Mesendoderm (in vitro differentiated cells): ENCODE data around the gene MBNL2.

Source experiments
- DNase-seq: peaks from one replicate; pipeline ENCODE4 v3.0.0; 2013
- H2AK5ac ChIP-seq: 2 replicates; pipeline ENCODE4 v1.6.1; 2013; ENCODE audit warnings: low read length, inconsistent platforms
- H2BK120ac ChIP-seq: 2 replicates; pipeline ENCODE4 v1.6.1; 2013; ENCODE audit warnings: low read depth, mild to moderate bottlenecking, low read length, moderate library complexity, mixed read lengths
- H2BK15ac ChIP-seq: replicated peaks from 2 replicates; pipeline ENCODE4 v1.6.1; 2013; ENCODE audit warnings: low read depth, mild to moderate bottlenecking, moderate library complexity
- H2BK5ac ChIP-seq: 2 replicates; pipeline ENCODE4 v1.6.1; 2013; ENCODE audit warnings: low read length, inconsistent platforms
- H3K18ac ChIP-seq: 2 replicates; pipeline ENCODE4 v1.6.1; 2013; ENCODE audit warnings: mild to moderate bottlenecking, low read length, mixed read lengths
- H3K23ac ChIP-seq: one replicate; pipeline ENCODE4 v1.6.1; 2013; ENCODE audit warnings: low read length
- H3K27ac ChIP-seq: 2 replicates; pipeline ENCODE4 v1.5.1; 2013; ENCODE audit warnings: low read depth, mild to moderate bottlenecking, inconsistent platforms, low read length, moderate library complexity
- H3K27me3 ChIP-seq: 2 replicates; pipeline ENCODE4 v1.6.1; 2013; ENCODE audit warnings: low read length, control low read depth, mild to moderate bottlenecking, inconsistent platforms; ENCODE audit not compliant: insufficient read depth, poor library complexity
- H3K36me3 ChIP-seq: 2 replicates; pipeline ENCODE4 v1.6.1; 2013; ENCODE audit warnings: low read length, inconsistent platforms; ENCODE audit not compliant: control insufficient read depth, insufficient read depth
- H3K4ac ChIP-seq: one replicate; pipeline ENCODE4 v1.6.1; 2013; ENCODE audit warnings: low read depth, mild to moderate bottlenecking, low read length, moderate library complexity
- H3K4me1 ChIP-seq: 2 replicates; pipeline ENCODE4 v1.6.1; 2013; ENCODE audit warnings: low read depth, low read length, inconsistent platforms; ENCODE audit not compliant: control insufficient read depth
- H3K4me2 ChIP-seq: 2 replicates; pipeline ENCODE4 v1.6.1; 2013; ENCODE audit warnings: low read length
- H3K4me3 ChIP-seq: 2 replicates; pipeline ENCODE4 v1.5.1; 2013; ENCODE audit warnings: mild to moderate bottlenecking, low read length
- H3K56ac ChIP-seq: one replicate; pipeline ENCODE4 v1.6.1; 2013; ENCODE audit warnings: low read length
- H3K79me1 ChIP-seq: 2 replicates; pipeline ENCODE4 v1.6.1; 2013; ENCODE audit warnings: low read length, inconsistent platforms
- H3K79me2 ChIP-seq: 2 replicates; pipeline ENCODE4 v1.6.1; 2013; ENCODE audit warnings: mild to moderate bottlenecking, low read length; ENCODE audit not compliant: control insufficient read depth, insufficient read depth
- H3K9ac ChIP-seq: 2 replicates; pipeline ENCODE4 v1.6.1; 2013; ENCODE audit warnings: low read length, inconsistent platforms
- H4K5ac ChIP-seq: one replicate; pipeline ENCODE4 v1.6.1; 2013; ENCODE audit warnings: low read length
- H4K8ac ChIP-seq: one replicate; pipeline ENCODE4 v1.6.1; 2013; ENCODE audit warnings: low read depth, mild to moderate bottlenecking, control low read depth, low read length, moderate library complexity
- WGBS: extraction: QIAGEN DNeasy Blood & Tissue Kit; methylation state at CpG from one replicate; pipeline ENCODE4 v1.1.7; 2013; ENCODE audit warnings: low lambda C conversion rate, missing lambda C conversion rate; ENCODE audit not compliant: insufficient coverage; ENCODE audit errors: extremely low coverage; 5-methylcytosine and 5-hydroxymethylcytosine counted together

The MBNL2 gene

DNA sequence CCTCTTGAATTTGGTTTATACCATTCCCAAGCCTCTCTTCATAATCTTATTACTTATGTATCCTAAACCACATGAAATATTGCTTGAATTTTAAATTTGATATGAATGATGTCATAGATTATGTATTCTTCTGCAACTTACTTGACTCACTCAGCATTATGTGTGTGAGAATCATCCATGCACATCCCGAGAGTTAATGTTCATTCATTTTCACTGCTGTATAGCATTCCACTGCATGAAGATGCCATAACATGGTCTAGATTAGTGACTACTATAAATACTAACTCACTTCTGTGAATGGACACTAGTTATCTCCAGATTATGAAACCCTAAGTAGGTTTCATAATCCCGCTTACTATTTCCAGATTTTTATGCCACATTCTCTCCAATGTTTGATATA is 186.8 kb downstream of the MBNL2 start:
- Histone ChIP-seq H3K4me3 (no peak overlapping the region), H3K4me2 (no peak overlapping the region), H3K18ac (no peak overlapping the region), H4K8ac (no peak overlapping the region), H3K36me3 (no peaks in the 10 kb centered on the region), H2AK5ac (no peak overlapping the region), H4K5ac (no peak overlapping the region), H3K79me2 (no peaks in the 10 kb centered on the region), H3K4ac (no peak overlapping the region), H3K9ac (no peak overlapping the region), H3K4me1 (no peaks in the 10 kb centered on the region), H2BK15ac (no peak overlapping the region), H3K23ac (no peak overlapping the region), H3K27ac (no peak overlapping the region), H2BK120ac (no peak overlapping the region), H2BK5ac (no peak overlapping the region), H3K79me1 (no peaks in the 10 kb centered on the region), H3K27me3 (no peaks in the 10 kb centered on the region), H3K56ac (no peak overlapping the region)
- no peak for DNase-seq
- no CpG with 5 or more reads among the region's 2 CpGs for WGBS

DNA sequence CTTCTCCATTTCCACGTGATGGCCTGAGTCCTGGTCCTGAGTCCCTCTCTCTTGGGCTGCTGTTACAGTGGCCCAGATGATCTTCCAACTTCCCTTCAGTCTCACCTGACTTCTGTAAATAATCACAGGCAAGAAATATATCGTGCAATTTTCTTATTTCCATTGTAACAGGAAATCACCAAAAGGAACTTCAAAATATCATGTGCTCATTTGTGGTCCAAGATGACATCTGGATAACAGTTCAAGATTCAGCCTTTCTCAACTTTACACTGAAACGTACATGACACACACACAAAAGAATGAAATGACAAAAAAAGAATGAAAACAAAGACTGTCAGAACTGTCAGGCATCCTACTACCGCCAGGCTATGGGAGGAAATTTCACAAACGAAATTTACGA is 189.9 kb downstream of the MBNL2 start:
- Histone ChIP-seq H3K4ac (no peak overlapping the region), H4K5ac (no peak overlapping the region), H3K23ac (no peak overlapping the region), H3K4me2 (no peak overlapping the region), H2BK15ac (no peak overlapping the region), H3K18ac (no peak overlapping the region), H3K36me3 (no peaks in the 10 kb centered on the region), H3K27ac (no peak overlapping the region), H3K79me2 (no peaks in the 10 kb centered on the region), H2BK5ac (no peak overlapping the region), H3K56ac (no peak overlapping the region), H2BK120ac (no peak overlapping the region), H3K27me3 (no peaks in the 10 kb centered on the region), H3K4me3 (no peak overlapping the region), H3K9ac (no peak overlapping the region), H2AK5ac (peak overlapping the region; percentile 61), H3K79me1 (no peaks in the 10 kb centered on the region), H4K8ac (no peak overlapping the region), H3K4me1 (no peaks in the 10 kb centered on the region)
- no CpG with 5 or more reads among the region's 6 CpGs for WGBS
- DNase-seq: no peak

DNA sequence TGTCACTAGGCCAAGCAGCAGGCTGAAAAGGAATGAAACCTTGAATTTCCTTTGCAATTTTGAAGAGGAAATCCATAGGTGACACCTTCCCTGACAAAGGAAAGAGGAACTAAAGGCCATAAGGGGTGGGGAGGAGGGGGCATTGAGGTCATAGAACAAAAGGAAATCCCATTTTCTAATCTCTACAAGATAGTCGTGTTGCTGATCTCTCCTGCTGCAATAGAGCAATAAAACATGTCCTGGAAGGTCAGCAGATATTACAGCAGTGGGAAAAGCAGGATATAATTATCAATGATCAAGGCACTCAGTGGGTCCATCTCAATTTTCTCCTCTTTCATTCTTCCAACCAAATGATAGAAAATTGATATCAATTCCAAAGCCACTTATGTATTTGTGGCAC is 191.6 kb downstream of the MBNL2 start:
- Histone ChIP-seq H3K79me1 (no peaks in the 10 kb centered on the region), H3K56ac (no peak overlapping the region), H2BK15ac (no peak overlapping the region), H3K23ac (no peak overlapping the region), H3K27ac (no peak overlapping the region), H3K79me2 (no peaks in the 10 kb centered on the region), H3K4me3 (no peak overlapping the region), H3K36me3 (no peaks in the 10 kb centered on the region), H4K8ac (no peak overlapping the region), H4K5ac (no peak overlapping the region), H2BK120ac (no peak overlapping the region), H2AK5ac (no peak overlapping the region), H3K4me1 (no peaks in the 10 kb centered on the region), H3K4ac (no peak overlapping the region), H3K4me2 (no peak overlapping the region), H3K27me3 (no peaks in the 10 kb centered on the region), H3K9ac (no peak overlapping the region), H2BK5ac (no peak overlapping the region), H3K18ac (no peak overlapping the region)
- DNase-seq: peak; percentile 58
- no CpG with 5 or more reads among the region's 1 CpG for WGBS

DNA sequence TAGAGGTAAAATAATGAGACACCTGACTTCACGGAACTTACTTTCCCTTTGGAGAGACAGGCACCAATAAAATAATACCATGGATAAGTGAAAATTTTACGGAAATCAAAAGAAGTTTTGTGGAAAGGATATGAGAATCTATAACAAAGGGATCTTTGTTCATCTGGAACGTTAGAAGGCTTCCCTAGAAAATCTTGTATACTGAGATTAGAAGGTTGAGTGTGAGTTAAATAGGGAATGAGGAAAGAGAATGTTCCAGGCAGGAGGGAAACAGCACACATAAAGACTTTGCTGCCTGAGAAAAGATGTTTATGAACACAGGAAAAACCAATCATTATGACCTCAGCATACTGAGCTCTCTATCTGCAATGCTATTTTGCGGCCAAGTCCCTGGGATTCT is 192.3 kb downstream of the MBNL2 start:
- Histone ChIP-seq H3K4me1 (no peaks in the 10 kb centered on the region), H3K18ac (no peak overlapping the region), H3K23ac (no peak overlapping the region), H4K8ac (no peak overlapping the region), H3K56ac (no peak overlapping the region), H3K36me3 (no peaks in the 10 kb centered on the region), H2BK5ac (no peak overlapping the region), H3K4me3 (no peak overlapping the region), H2BK15ac (no peak overlapping the region), H3K27ac (no peak overlapping the region), H3K4me2 (no peak overlapping the region), H4K5ac (no peak overlapping the region), H3K9ac (no peak overlapping the region), H2AK5ac (no peak overlapping the region), H2BK120ac (no peak overlapping the region), H3K79me2 (no peaks in the 10 kb centered on the region), H3K27me3 (no peaks in the 10 kb centered on the region), H3K4ac (no peak overlapping the region), H3K79me1 (no peaks in the 10 kb centered on the region)
- WGBS: no CpG with 5 or more reads among the region's 4 CpGs
- DNase-seq: no peak

- Histone ChIP-seq H4K8ac (no peak overlapping the region), H3K56ac (no peak overlapping the region), H4K5ac (no peak overlapping the region), H3K4me3 (no peak overlapping the region), H3K27me3 (no peaks in the 10 kb centered on the region), H2BK120ac (no peak overlapping the region), H3K23ac (no peak overlapping the region), H3K79me1 (no peaks in the 10 kb centered on the region), H3K18ac (no peak overlapping the region), H2AK5ac (no peak overlapping the region), H3K36me3 (no peaks in the 10 kb centered on the region), H3K79me2 (no peaks in the 10 kb centered on the region), H2BK15ac (no peak overlapping the region), H3K27ac (no peak overlapping the region), H3K4me2 (no peak overlapping the region), H3K4me1 (no peaks in the 10 kb centered on the region), H3K4ac (no peak overlapping the region), H2BK5ac (no peak overlapping the region), H3K9ac (no peak overlapping the region)
- WGBS: no CpG with 5 or more reads among the region's 5 CpGs
- no peak for DNase-seq
These were observed 195.6 kb downstream of the MBNL2 start for GRCh38 chr13:97417698-97418097.

DNA sequence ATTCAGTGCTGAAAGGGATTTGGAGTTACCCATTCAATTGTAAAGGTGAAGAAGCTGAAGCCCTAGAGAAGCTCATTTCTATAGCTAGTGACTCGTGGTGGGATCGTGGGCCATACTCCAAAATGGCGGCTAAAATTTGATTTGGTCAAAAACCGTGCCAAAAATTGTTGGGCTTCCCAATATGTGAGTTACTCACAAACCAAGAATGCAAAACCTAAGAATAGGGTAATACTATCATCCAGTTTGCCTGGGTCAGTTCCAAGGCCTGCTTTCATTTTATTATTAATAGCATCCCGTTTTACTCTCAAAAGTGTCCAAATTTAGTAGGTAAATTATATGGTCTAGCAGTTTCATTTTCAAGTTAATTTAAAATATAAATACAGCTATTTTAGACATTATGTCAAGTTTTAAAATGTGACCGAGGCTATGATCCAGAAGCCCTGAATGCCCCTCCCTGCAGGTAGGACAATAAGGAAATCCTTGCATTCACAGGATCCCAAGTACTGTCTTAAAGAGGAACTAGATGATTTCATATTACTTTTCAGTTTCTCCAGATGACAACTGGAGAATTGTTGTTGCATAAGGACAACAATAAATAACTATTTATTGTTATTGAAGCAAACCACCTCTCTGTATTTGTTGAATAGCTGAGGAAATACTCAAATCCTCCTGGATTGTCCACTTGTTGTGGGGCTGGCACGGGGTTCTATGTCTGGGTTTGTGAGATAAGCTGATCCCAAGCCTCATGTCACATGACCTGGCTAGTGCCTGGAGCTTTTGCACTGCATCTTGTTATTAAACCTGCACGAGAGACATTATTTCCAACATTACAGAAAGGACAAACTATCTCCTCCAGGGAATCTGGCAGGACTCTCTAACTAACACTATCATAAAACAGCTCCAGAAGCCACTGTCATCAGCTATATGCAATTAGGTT is 200.3 kb downstream of the MBNL2 start:
- Histone ChIP-seq H3K36me3 (no peaks in the 10 kb centered on the region), H3K18ac (no peak overlapping the region), H2BK120ac (no peak overlapping the region), H3K27me3 (no peaks in the 10 kb centered on the region), H3K9ac (no peak overlapping the region), H3K79me1 (no peaks in the 10 kb centered on the region), H2BK15ac (no peak overlapping the region), H3K4me2 (no peak overlapping the region), H2BK5ac (no peak overlapping the region), H4K8ac (no peak overlapping the region), H2AK5ac (no peak overlapping the region), H3K4me1 (no peaks in the 10 kb centered on the region), H3K4ac (no peak overlapping the region), H3K79me2 (no peaks in the 10 kb centered on the region), H3K23ac (no peak overlapping the region), H4K5ac (no peak overlapping the region), H3K4me3 (no peak overlapping the region), H3K56ac (no peak overlapping the region), H3K27ac (no peak overlapping the region)
- WGBS: no CpG with 5 or more reads among the region's 8 CpGs
- no peak for DNase-seq
